Vagina (tissue), 2 donors: Measurements from ENCODE around the gene GPN2.

Source experiments
- CTCF ChIP-seq, 3 experiments: fragments of 450-650 bp in 2 of 3; fragments of 200-600 bp in 1 of 3; sonication (generic) in 1 of 3; IDR thresholded peaks; one replicate each; pipeline ENCODE4 v1.5.1; 2017 to 2019; ENCODE audit warnings: antibody characterized with exemption in 3 of 3, mild to moderate bottlenecking in 2 of 3, moderate library complexity in 2 of 3
- POLR2A ChIP-seq, 2 donors: fragments of 450-650 bp; IDR thresholded peaks; one replicate each; pipeline ENCODE4 v1.6.1; 2017; ENCODE audit warnings: antibody characterized with exemption in 2 of 2, mild to moderate bottlenecking in 2 of 2, moderate library complexity in 2 of 2
- POLR2AphosphoS5 ChIP-seq, 2 donors: sonication (generic); formaldehyde crosslinking; IDR thresholded peaks; one replicate each; pipeline ENCODE4 v1.9.0; 2017; ENCODE audit warnings: antibody characterized with exemption in 2 of 2, mild to moderate bottlenecking in 2 of 2, low read depth in 1 of 2; ENCODE audit not compliant: insufficient read depth in 1 of 2

DNA sequence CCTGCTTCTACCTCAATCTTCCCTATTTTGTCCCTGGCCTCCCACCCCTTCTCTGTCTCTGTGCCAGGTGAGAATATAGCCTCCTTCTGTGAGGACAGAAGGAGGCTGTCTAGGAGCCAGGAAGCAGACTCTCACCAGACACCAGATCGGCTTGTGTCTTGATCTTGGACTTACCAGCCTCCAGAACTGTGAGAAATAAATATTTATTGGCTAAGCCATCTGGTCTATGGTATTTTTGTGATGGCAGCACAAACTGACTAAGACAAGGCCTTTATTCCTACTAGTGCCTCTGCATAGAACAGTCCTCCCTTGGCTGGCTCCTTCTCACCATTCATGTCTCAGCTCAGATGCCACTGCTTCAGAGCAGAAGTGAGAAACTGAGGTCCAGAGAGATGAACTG, 1.9 kb downstream of the GPN2 start:
- TF ChIP-seq POLR2A (IDR thresholded peaks at IDR 0.05), result no peak
- TF ChIP-seq CTCF (IDR thresholded peaks at IDR 0.05), result no peak
- no peak for TF ChIP-seq POLR2AphosphoS5 (IDR thresholded peaks at IDR 0.05; ENCODE audit: insufficient read depth in 1 of 2, low read depth in 1 of 2)
